CD14-positive monocyte (primary cell): ENCODE data around the gene HAPLN2. TPM values are rescaled to one million over a fixed set of nuclear protein-coding genes. Genes with fewer than 3 reads are reported as not detected.
A peak's percentile ranks its signal among the peaks of the same experiment; 100 is the strongest.

ENCODE experiments used
- DNase-seq, 3 donors: peaks; one replicate each; pipeline ENCODE4 v3.0.0-alpha.2; 2011 to 2022
- H2AFZ ChIP-seq: 2 replicates; pipeline ENCODE4 v1.6.0; 2012; ENCODE audit warnings: mild to moderate bottlenecking, low read depth, low read length, inconsistent platforms; ENCODE audit not compliant: insufficient read depth, poor library complexity, severe bottlenecking
- H3K27ac ChIP-seq, 2 donors: 1 replicate in 1 of 2; 2 replicates in 1 of 2; pipeline ENCODE4 v1.5.1; 2012 to 2013; ENCODE audit warnings: low read length in 2 of 2, control low read depth in 1 of 2, inconsistent platforms in 1 of 2, low read depth in 1 of 2, mild to moderate bottlenecking in 1 of 2
- H3K27me3 ChIP-seq, 2 donors: one replicate each; pipeline versions ENCODE4 v1.6.0 to v1.6.1; 2011 to 2013; ENCODE audit warnings: low read length in 2 of 2; ENCODE audit not compliant: control insufficient read depth in 2 of 2, insufficient read depth in 2 of 2
- H3K36me3 ChIP-seq, 2 donors: replicated peaks in 1 of 2; 1 replicate in 1 of 2; 2 replicates in 1 of 2; pipeline versions ENCODE4 v1.5.1 to v1.6.1; 2012 to 2013; ENCODE audit warnings: low read length in 2 of 2, control low read depth in 1 of 2, inconsistent platforms in 1 of 2, mild to moderate bottlenecking in 1 of 2; ENCODE audit not compliant: insufficient read depth in 2 of 2, control insufficient read depth in 1 of 2
- H3K4me1 ChIP-seq, 2 donors: 1 replicate in 1 of 2; 2 replicates in 1 of 2; pipeline versions ENCODE4 v1.5.1 to v1.6.1; 2012 to 2013; ENCODE audit warnings: low read length in 2 of 2, control low read depth in 1 of 2, inconsistent platforms in 1 of 2, mild to moderate bottlenecking in 1 of 2, moderate library complexity in 1 of 2; ENCODE audit not compliant: insufficient read depth in 2 of 2, control insufficient read depth in 1 of 2
- H3K4me2 ChIP-seq: replicated peaks from 2 replicates; pipeline ENCODE3; 2012; ENCODE audit warnings: low read length, moderate library complexity, mild to moderate bottlenecking; ENCODE audit not compliant: poor library complexity, severe bottlenecking; ENCODE audit errors: extremely low read depth
- H3K4me3 ChIP-seq, 3 experiments: fragments of 200-600 bp in 1 of 3; sonication (generic) in 1 of 3; replicated peaks in 1 of 3; 1 replicate in 2 of 3; 2 replicates in 1 of 3; pipeline ENCODE4 v1.5.1; 2011 to 2013; ENCODE audit warnings: low read length in 3 of 3, mild to moderate bottlenecking in 3 of 3, control low read depth in 2 of 3, low read depth in 2 of 3, inconsistent platforms in 1 of 3, moderate library complexity in 1 of 3
- H3K79me2 ChIP-seq: 2 replicates; pipeline ENCODE4 v1.6.0; 2012; ENCODE audit warnings: mild to moderate bottlenecking, control low read depth, inconsistent platforms, low read length, moderate library complexity; ENCODE audit not compliant: insufficient read depth
- H3K9ac ChIP-seq: 2 replicates; pipeline ENCODE4 v1.6.0; 2017; ENCODE audit warnings: low read length, mild to moderate bottlenecking; ENCODE audit not compliant: insufficient read depth, poor library complexity, severe bottlenecking
- H3K9me3 ChIP-seq, 2 donors: replicated peaks in 1 of 2; 1 replicate in 1 of 2; 2 replicates in 1 of 2; pipeline versions ENCODE4 v1.5.1 to v1.6.1; 2012 to 2013; ENCODE audit warnings: low read length in 2 of 2, control low read depth in 1 of 2; ENCODE audit not compliant: control insufficient read depth in 1 of 2, insufficient read depth in 1 of 2
- H4K20me1 ChIP-seq: 2 replicates; pipeline ENCODE4 v1.6.0; 2012; ENCODE audit warnings: mild to moderate bottlenecking, low read length, control low read depth, moderate library complexity; ENCODE audit not compliant: insufficient read depth
- H3K27ac Mint-ChIP-seq, 7 donors: one replicate each; pipeline ENCODE4 v1.8.0; 2020; ENCODE audit warnings: mild to moderate bottlenecking in 7 of 7, mixed read lengths in 7 of 7, moderate library complexity in 6 of 7, inconsistent platforms in 2 of 7
- H3K27me3 Mint-ChIP-seq, 3 donors: one replicate each; pipeline ENCODE4 v1.8.0; 2021 to 2022; ENCODE audit warnings: low read depth in 3 of 3, mild to moderate bottlenecking in 3 of 3, mixed read lengths in 3 of 3, moderate library complexity in 3 of 3, inconsistent platforms in 1 of 3
- H3K36me3 Mint-ChIP-seq, 2 donors: one replicate each; pipeline ENCODE4 v1.8.0; 2020; ENCODE audit warnings: mixed read lengths in 2 of 2, inconsistent platforms in 1 of 2, mild to moderate bottlenecking in 1 of 2
- H3K4me1 Mint-ChIP-seq: one replicate; pipeline ENCODE4 v1.8.0; 2020; ENCODE audit warnings: mild to moderate bottlenecking, mixed read lengths
- H3K4me3 Mint-ChIP-seq, 2 donors: one replicate each; pipeline ENCODE4 v1.8.0; 2020; ENCODE audit warnings: mild to moderate bottlenecking in 2 of 2, mixed read lengths in 2 of 2, moderate library complexity in 1 of 2
- H3K9me3 Mint-ChIP-seq, 7 donors: one replicate each; pipeline ENCODE4 v1.8.0; 2020 to 2022; ENCODE audit warnings: mixed read lengths in 7 of 7, mild to moderate bottlenecking in 6 of 7, moderate library complexity in 6 of 7, inconsistent platforms in 2 of 7
- CTCF ChIP-seq: fragments of 200-600 bp; IDR thresholded peaks from one replicate; pipeline ENCODE4 v1.8.0; 2022; ENCODE audit warnings: antibody characterized with exemption, mild to moderate bottlenecking
- WGBS: methylation state at CpG from one replicate; pipeline ENCODE4 v1.1.5; 2013; ENCODE audit warnings: missing lambda C conversion rate; ENCODE audit not compliant: insufficient coverage; 5-methylcytosine and 5-hydroxymethylcytosine counted together
- intact Hi-C, 2 donors: fragments of 100-400 bp; cut with micrococcal nuclease; formaldehyde crosslinking; loops; one replicate each; pipeline versions ENCODE4 v1.15.0 to v1.15.1; 2023
- polyA plus RNA-seq, 3 donors: library from polyadenylated mRNA; depleted of rRNA in 1 of 3; unstranded in 2 of 3; stranded (reverse) in 1 of 3; fragments of 300-500 nt in 2 of 3; fragments of >200 nt in 1 of 3; fragmentation: Illumina TruSeq in 2 of 3; gene quantifications; 1 replicate in 2 of 3; 2 replicates in 1 of 3; pipeline ENCODE4 v1.2.3, GENCODE V29; 2012 to 2021

HAPLN2 gene
- polyA plus RNA-seq, 3 donors: not detected

GRCh38 chr1:156624814-156625435 lies 5.7 kb downstream of the HAPLN2 start:
- H3K4me1 Mint-ChIP-seq: peaks cover 10% of the 10 kb centered on the region
- 3% methylated on average over 47 of the region's 55 CpGs for WGBS
- Histone ChIP-seq H3K36me3 (no peaks in the 10 kb centered on the region), H4K20me1 (no peaks in the 10 kb centered on the region), H3K9ac (no peak overlapping the region), H3K27ac (no peak overlapping the region), H3K4me3 (peak overlapping the region in 1 of 3 experiments; percentile 56), H3K27me3 (peaks cover 54 to 81% of the 10 kb centered on the region in 2 donors), H3K4me1 (peaks cover 14 to 22% of the 10 kb centered on the region in 2 donors), H3K79me2 (no peaks in the 10 kb centered on the region), H3K9me3 (peaks cover 0 to 8% of the 10 kb centered on the region in 2 donors), H2AFZ (peak overlapping the region; percentile 65), H3K4me2 (peak overlapping the region; percentile 30)
- no peak for DNase-seq
- H3K27me3 Mint-ChIP-seq: peaks cover 65 to 90% (median 85%) of the 10 kb centered on the region in 3 donors
- H3K4me3 Mint-ChIP-seq: peak overlapping the region in 1 of 2 donors; percentile 74
- TF ChIP-seq CTCF: no peak
- no peak overlapping the region for H3K27ac Mint-ChIP-seq
- peaks cover 0 to 12% (median 5%) of the 10 kb centered on the region in 7 donors for H3K9me3 Mint-ChIP-seq
- peaks cover 0 to 2% of the 10 kb centered on the region in 2 donors for H3K36me3 Mint-ChIP-seq
- intact Hi-C loops: loop anchor here (5.0 to 10.0 kb wide), 4 partner anchors 50 to 102 kb away; partner anchors contain the start of genes NES (in 2 of the 2), ISG20L2 (in 1 of the 2) and METTL25B (in 1 of the 2)

- Mint-ChIP-seq H3K9me3 (peaks cover 0 to 12% (median 5%) of the 10 kb centered on the region in 7 donors), H3K36me3 (peaks cover 0 to 2% of the 10 kb centered on the region in 2 donors), H3K27me3 (peaks cover 64 to 90% (median 85%) of the 10 kb centered on the region in 3 donors), H3K4me1 (peaks cover 10% of the 10 kb centered on the region), H3K27ac (no peak overlapping the region), H3K4me3 (peak overlapping the region; percentile 59 to 92)
- intact Hi-C loops: loop anchor here (2.0 to 10.0 kb wide), 5 partner anchors 31 to 102 kb away; partner anchors contain the start of genes NES (in 2 of the 2), ISG20L2 (in 1 of the 2) and METTL25B (in 1 of the 2)
- Histone ChIP-seq H3K4me1 (peaks cover 14 to 22% of the 10 kb centered on the region in 2 donors), H4K20me1 (no peaks in the 10 kb centered on the region), H3K9ac (no peak overlapping the region), H3K4me3 (no peak overlapping the region), H3K4me2 (peak overlapping the region; percentile 30), H3K27ac (no peak overlapping the region), H2AFZ (peak overlapping the region; percentile 45), H3K79me2 (no peaks in the 10 kb centered on the region), H3K27me3 (peaks cover 49 to 77% of the 10 kb centered on the region in 2 donors), H3K36me3 (no peaks in the 10 kb centered on the region), H3K9me3 (peaks cover 0 to 8% of the 10 kb centered on the region in 2 donors)
- peak; percentile 33 to 61 (median 51) for DNase-seq
- peak; percentile 95 for TF ChIP-seq CTCF
- WGBS: 3% methylated on average over 28 of the region's 45 CpGs
Observed at GRCh38 chr1:156625436-156626078, 6.3 kb downstream of the HAPLN2 start.
